T-cell (primary cell): ENCODE measurements around the gene MAN1A1. TPM values are rescaled to one million over a fixed set of nuclear protein-coding genes. Genes with fewer than 3 reads are reported as not detected.
"Not testable (repeated sequence)": the region's sequence is repeated elsewhere in the genome, so short reads cannot be mapped to it uniquely, and the experiment has no call there.

Experiments
- ATAC-seq, 4 experiments: fragments of 200-7000 bp in 3 of 4; fragments of 150-1000 bp in 1 of 4; cut with Tn5 transposase; replicated peaks in 1 of 4; 1 replicate in 3 of 4; 2 replicates in 1 of 4; pipeline ENCODE4 v1.10.0; 2021; ENCODE audit warnings: moderate library complexity in 3 of 4, mild to moderate bottlenecking in 2 of 4, moderate number of reproducible peaks in 1 of 4
- CTCF ChIA-PET, 2 donors: fragments of 300-600 bp; sonication (Branson Sonifier 250); formaldehyde crosslinking; loops; one replicate each; lab custom pipeline; 2022; ENCODE audit warnings: antibody characterized with exemption in 2 of 2; lab: Charles Lee
- POLR2A ChIA-PET, 2 donors: fragments of 300-600 bp; sonication (Branson Sonifier 250); formaldehyde crosslinking; loops; one replicate each; lab custom pipeline; 2022; ENCODE audit warnings: antibody characterized with exemption in 2 of 2; lab: Charles Lee
- DNase-seq, 35 experiments: peaks; one replicate each; pipeline versions ENCODE4 v3.0.0 to v3.0.0-alpha.2; 2013 to 2023
- H3K27ac ChIP-seq: one replicate; pipeline ENCODE4 v1.5.1; 2013; ENCODE audit warnings: low read length
- H3K27me3 ChIP-seq, 2 experiments: replicated peaks in 1 of 2; 1 replicate in 1 of 2; 2 replicates in 1 of 2; pipeline versions ENCODE4 v1.6.1 to v1.7.0; 2013; ENCODE audit warnings: low read length in 1 of 2, mixed read lengths in 1 of 2; ENCODE audit not compliant: control insufficient read depth in 2 of 2, insufficient read depth in 2 of 2; ENCODE audit errors: extremely low read depth in 1 of 2
- H3K36me3 ChIP-seq, 2 donors: 1 replicate in 1 of 2; 2 replicates in 1 of 2; pipeline versions ENCODE4 v1.6.1 to v1.7.0; 2013; ENCODE audit warnings: low read length in 1 of 2; ENCODE audit not compliant: control insufficient read depth in 2 of 2, insufficient read depth in 1 of 2; ENCODE audit errors: extremely low read depth in 1 of 2
- H3K4me1 ChIP-seq, 2 experiments: 1 replicate in 1 of 2; 2 replicates in 1 of 2; pipeline versions ENCODE4 v1.6.1 to v1.7.0; 2013; ENCODE audit warnings: low read length in 2 of 2, mixed read lengths in 1 of 2; ENCODE audit not compliant: insufficient read depth in 2 of 2, control insufficient read depth in 1 of 2; ENCODE audit errors: extremely low read depth in 1 of 2
- H3K4me3 ChIP-seq, 2 donors: 1 replicate in 1 of 2; 2 replicates in 1 of 2; pipeline versions ENCODE4 v1.5.1 to v1.7.0; 2013; ENCODE audit warnings: mild to moderate bottlenecking in 2 of 2, low read length in 1 of 2, moderate library complexity in 1 of 2; ENCODE audit not compliant: control insufficient read depth in 1 of 2; ENCODE audit errors: extremely low read depth in 1 of 2
- H3K9me3 ChIP-seq: 2 replicates; pipeline ENCODE4 v1.7.0; 2013
- H3K27ac Mint-ChIP-seq, 2 donors: one replicate each; pipeline ENCODE4 v1.8.0; 2020 to 2021; ENCODE audit warnings: mild to moderate bottlenecking in 2 of 2, mixed read lengths in 2 of 2
- H3K27me3 Mint-ChIP-seq, 2 donors: one replicate each; pipeline ENCODE4 v1.8.0; 2021 to 2022; ENCODE audit warnings: mixed read lengths in 2 of 2
- H3K36me3 Mint-ChIP-seq: one replicate; pipeline ENCODE4 v1.8.0; 2021; ENCODE audit warnings: mixed read lengths
- H3K4me1 Mint-ChIP-seq, 3 donors: one replicate each; pipeline ENCODE4 v1.8.0; 2020 to 2022; ENCODE audit warnings: mixed read lengths in 3 of 3, mild to moderate bottlenecking in 1 of 3
- H3K4me3 Mint-ChIP-seq, 3 donors: one replicate each; pipeline ENCODE4 v1.8.0; 2020 to 2022; ENCODE audit warnings: mild to moderate bottlenecking in 3 of 3, mixed read lengths in 3 of 3, moderate library complexity in 3 of 3
- H3K9me3 Mint-ChIP-seq, 3 donors: one replicate each; pipeline ENCODE4 v1.8.0; 2020 to 2022; ENCODE audit warnings: mixed read lengths in 3 of 3
- WGBS: methylation state at CpG from one replicate; pipeline ENCODE4 v1.1.5; 2013; ENCODE audit warnings: missing lambda C conversion rate; ENCODE audit not compliant: insufficient coverage; 5-methylcytosine and 5-hydroxymethylcytosine counted together
- total RNA-seq, 35 experiments: library from RNA in 6 of 35; stranded (reverse) in 6 of 35; fragments of 120-200 nt in 1 of 35; gene quantifications; one replicate each; pipeline versions ENCODE4 v1.2.1 to v1.2.4 and lab custom pipeline; 2013 to 2026

MAN1A1 gene
- total RNA-seq, 5 donors from 2014 or later (not counting 1 experiment from before 2014, with no cell fraction given), result 9.4 to 13.6 (median 12.3) TPM

DNA sequence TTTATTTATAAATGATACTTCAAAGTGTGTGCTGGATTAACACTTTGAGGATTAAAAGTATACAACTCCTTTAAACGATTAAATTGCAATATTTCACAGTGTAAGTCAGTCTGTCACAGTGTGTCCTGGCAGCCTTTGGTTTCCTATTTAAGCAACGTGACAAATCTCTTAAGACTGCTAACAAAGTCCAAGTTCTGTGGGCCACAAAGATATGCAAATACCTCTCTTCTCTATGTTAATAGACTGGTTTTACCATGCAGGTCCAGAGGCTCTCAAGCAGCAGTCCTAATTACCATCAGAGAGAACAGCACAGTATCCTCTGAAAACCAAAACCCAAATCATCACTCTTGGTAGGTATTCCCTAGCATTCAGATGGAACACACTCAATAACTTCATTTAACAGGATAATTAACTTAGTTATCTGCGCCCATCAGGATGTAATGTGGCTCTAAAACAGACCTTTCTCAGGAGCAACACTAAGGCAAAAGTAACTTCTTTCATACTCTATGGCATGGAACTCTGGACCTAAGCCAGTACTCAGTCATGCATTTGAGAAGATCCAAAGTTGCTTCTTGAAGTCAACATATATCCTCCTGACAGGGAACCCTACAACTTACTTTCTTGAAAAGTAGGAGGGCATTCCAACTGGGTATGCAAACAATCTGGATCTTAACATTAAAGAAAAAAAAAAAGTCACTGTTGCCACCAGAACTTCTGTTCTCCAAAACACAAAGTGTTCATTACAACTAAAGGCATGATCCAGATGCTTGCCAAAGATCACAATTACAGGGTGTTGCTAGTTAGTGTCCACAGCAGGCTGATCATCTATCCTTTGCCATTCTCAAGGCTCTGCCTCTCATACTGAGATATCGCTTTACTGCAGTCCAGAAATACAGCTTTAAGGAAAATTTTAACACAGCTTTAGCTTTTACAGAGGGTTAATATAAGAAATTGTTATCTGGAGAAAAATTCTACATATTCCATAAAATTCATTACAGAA lies 53.2 kb downstream of the MAN1A1 start:
- ChIA-PET CTCF (no interaction called here), POLR2A (no interaction called here)
- Histone ChIP-seq H3K27ac (no peak overlapping the region), H3K36me3 (no peaks in the 10 kb centered on the region), H3K9me3 (no peaks in the 10 kb centered on the region), H3K4me1 (no peaks in the 10 kb centered on the region), H3K27me3 (no peaks in the 10 kb centered on the region), H3K4me3 (no peak overlapping the region)
- Mint-ChIP-seq H3K27me3 (no peaks in the 10 kb centered on the region), H3K4me1 (peaks cover 5 to 12% (median 12%) of the 10 kb centered on the region in 3 donors), H3K4me3 (no peak overlapping the region), H3K27ac (no peak overlapping the region), H3K9me3 (no peaks in the 10 kb centered on the region), H3K36me3 (peaks cover 16% of the 10 kb centered on the region)
- WGBS, result 100% methylated on average over 2 of the region's 4 CpGs
- ATAC-seq, result no peak
- DNase-seq, result no peak

DNA sequence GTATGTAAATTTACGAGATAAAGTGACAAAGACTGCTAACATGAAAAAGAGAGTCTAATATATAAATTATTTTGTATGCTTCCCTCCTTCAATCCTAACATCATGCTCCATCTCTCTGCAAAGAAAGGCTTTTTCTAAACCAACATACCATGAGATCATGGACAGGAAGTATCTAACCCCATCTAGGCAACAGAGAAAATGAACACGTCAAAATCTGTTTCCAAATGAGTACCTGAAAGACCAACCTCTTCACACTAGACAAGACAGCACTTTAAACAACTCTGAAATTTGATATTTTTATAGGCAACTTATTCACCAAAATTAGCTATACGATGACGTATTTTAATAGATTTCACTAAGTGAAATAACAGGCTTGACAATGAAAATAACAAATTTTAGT lies 54.6 kb downstream of the MAN1A1 start:
- H3K9me3 ChIP-seq, result no peaks in the 10 kb centered on the region
- ChIA-PET CTCF (interaction anchor here in 1 of 2 donors (1.1 kb wide), 1 partner anchor 19 kb away, joined by 3 read pairs; no protein-coding TSS in a partner anchor), POLR2A (no interaction called here)
- no peak for DNase-seq
- no peak for ATAC-seq
- H3K36me3 ChIP-seq, result no peaks in the 10 kb centered on the region
- Mint-ChIP-seq H3K27ac (no peak overlapping the region), H3K9me3 (no peaks in the 10 kb centered on the region), H3K4me3 (no peak overlapping the region), H3K36me3 (peaks cover 25% of the 10 kb centered on the region), H3K4me1 (peaks cover 5 to 12% (median 12%) of the 10 kb centered on the region in 3 donors), H3K27me3 (no peaks in the 10 kb centered on the region)
- H3K4me3 ChIP-seq, result no peak overlapping the region
- WGBS, result 20% methylated on average over 1 of the region's 4 CpGs
- H3K27ac ChIP-seq, result no peak overlapping the region
- no peaks in the 10 kb centered on the region for H3K27me3 ChIP-seq
- no peaks in the 10 kb centered on the region for H3K4me1 ChIP-seq

GRCh38 chr6:119291060-119291459 lies 58.5 kb downstream of the MAN1A1 start:
- H3K4me1 ChIP-seq, H3K27me3 ChIP-seq, H3K9me3 ChIP-seq, H3K27ac ChIP-seq, H3K4me3 Mint-ChIP-seq, H3K27ac Mint-ChIP-seq, CTCF ChIA-PET, DNase-seq, H3K4me3 ChIP-seq, H3K27me3 Mint-ChIP-seq, ATAC-seq, H3K36me3 ChIP-seq, H3K9me3 Mint-ChIP-seq: not testable (repeated sequence)
- WGBS, result 100% methylated on average over 1 of the region's 3 CpGs
- Mint-ChIP-seq H3K36me3 (peaks cover 19% of the 10 kb centered on the region), H3K4me1 (peaks cover 5 to 12% (median 9%) of the 10 kb centered on the region in 3 donors)
- POLR2A ChIA-PET, result interaction anchor here in 1 of 2 donors (0.6 kb wide), 1 partner anchor 47 kb away, joined by 5 read pairs; no protein-coding TSS in a partner anchor

DNA sequence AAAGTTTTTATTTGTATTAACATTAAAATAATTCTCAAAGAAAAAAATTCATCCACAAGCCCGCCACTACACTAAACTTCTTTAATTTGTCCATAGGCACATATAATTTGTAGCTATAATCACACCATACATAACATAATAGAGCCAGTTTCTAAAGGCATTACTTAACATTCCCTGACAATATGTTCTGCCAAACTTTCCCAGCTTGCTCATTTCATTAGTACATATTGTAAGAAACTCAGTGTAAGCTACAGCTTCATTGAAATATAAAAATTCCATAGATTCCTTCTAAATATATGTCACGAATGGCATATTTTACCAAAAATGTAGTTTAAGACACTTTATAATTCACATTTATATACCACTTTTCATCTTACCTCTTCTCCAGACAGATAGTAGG lies 59.3 kb downstream of the MAN1A1 start:
- H3K4me3 Mint-ChIP-seq, result no peak overlapping the region
- ATAC-seq (no peak), DNase-seq (no peak)
- Histone ChIP-seq H3K4me1 (no peaks in the 10 kb centered on the region), H3K4me3 (no peak overlapping the region), H3K27ac (no peak overlapping the region), H3K9me3 (no peaks in the 10 kb centered on the region), H3K27me3 (no peaks in the 10 kb centered on the region), H3K36me3 (no peaks in the 10 kb centered on the region)
- ChIA-PET POLR2A (interaction anchor here in 1 of 2 donors (0.6 kb wide), 1 partner anchor 452 kb away, joined by 3 read pairs; no protein-coding TSS in a partner anchor), CTCF (no interaction called here)
- no CpG with 5 or more reads among the region's 2 CpGs for WGBS
- H3K9me3 Mint-ChIP-seq, result no peaks in the 10 kb centered on the region
- no peak overlapping the region for H3K27ac Mint-ChIP-seq
- peaks cover 19% of the 10 kb centered on the region for H3K36me3 Mint-ChIP-seq
- H3K4me1 Mint-ChIP-seq, result peaks cover 3 to 5% (median 5%) of the 10 kb centered on the region in 3 donors
- H3K27me3 Mint-ChIP-seq, result no peaks in the 10 kb centered on the region

GRCh38 chr6:119289651-119290050 lies 59.9 kb downstream of the MAN1A1 start:
- H3K27me3 Mint-ChIP-seq, result no peaks in the 10 kb centered on the region
- Histone ChIP-seq H3K4me1 (no peaks in the 10 kb centered on the region), H3K9me3 (no peaks in the 10 kb centered on the region), H3K27ac (no peak overlapping the region), H3K36me3 (no peaks in the 10 kb centered on the region), H3K27me3 (no peaks in the 10 kb centered on the region), H3K4me3 (no peak overlapping the region)
- ATAC-seq, result no peak
- ChIA-PET POLR2A (interaction anchor here in 1 of 2 donors (0.6 kb wide), 1 partner anchor 453 kb away, joined by 3 read pairs; no protein-coding TSS in a partner anchor), CTCF (no interaction called here)
- peaks cover 0 to 3% (median 0%) of the 10 kb centered on the region in 3 donors for H3K9me3 Mint-ChIP-seq
- no peak overlapping the region for H3K27ac Mint-ChIP-seq
- no peak for DNase-seq
- H3K4me3 Mint-ChIP-seq, result no peak overlapping the region
- H3K36me3 Mint-ChIP-seq, result peaks cover 19% of the 10 kb centered on the region
- 100% methylated on average over 1 of the region's 3 CpGs for WGBS
- H3K4me1 Mint-ChIP-seq, result no peaks in the 10 kb centered on the region

- Mint-ChIP-seq H3K27ac (no peak overlapping the region), H3K36me3 (peaks cover 23% of the 10 kb centered on the region), H3K4me1 (peaks cover 7 to 9% (median 8%) of the 10 kb centered on the region in 3 donors), H3K27me3 (no peaks in the 10 kb centered on the region), H3K4me3 (no peak overlapping the region), H3K9me3 (peaks cover 0 to 3% (median 0%) of the 10 kb centered on the region in 3 donors)
- no peak overlapping the region for H3K4me3 ChIP-seq
- H3K27ac ChIP-seq, result no peak overlapping the region
- ATAC-seq (no peak), DNase-seq (no peak)
- POLR2A ChIA-PET, result no interaction called here
- no peaks in the 10 kb centered on the region for H3K9me3 ChIP-seq
- CTCF ChIA-PET, result interaction anchor here in 1 of 2 donors (0.8 kb wide), 1 partner anchor 58 kb away, joined by 3 read pairs; no protein-coding TSS in a partner anchor
- H3K27me3 ChIP-seq, result no peaks in the 10 kb centered on the region
- H3K4me1 ChIP-seq, result no peaks in the 10 kb centered on the region
- no peaks in the 10 kb centered on the region for H3K36me3 ChIP-seq
- 80% methylated on average over 1 of the region's 3 CpGs for WGBS
Measured at GRCh38 chr6:119285908-119286625, 63.5 kb downstream of the MAN1A1 start.
